Measurements from ENCODE around the gene FBLL1. TPM values are rescaled to one million over a fixed set of nuclear protein-coding genes. Genes with fewer than 3 reads are reported as not detected.

FBLL1 gene
- total and polyA plus RNA-seq, 2 experiments from 2014 or later = 2.3 to 6.0 TPM

DNA sequence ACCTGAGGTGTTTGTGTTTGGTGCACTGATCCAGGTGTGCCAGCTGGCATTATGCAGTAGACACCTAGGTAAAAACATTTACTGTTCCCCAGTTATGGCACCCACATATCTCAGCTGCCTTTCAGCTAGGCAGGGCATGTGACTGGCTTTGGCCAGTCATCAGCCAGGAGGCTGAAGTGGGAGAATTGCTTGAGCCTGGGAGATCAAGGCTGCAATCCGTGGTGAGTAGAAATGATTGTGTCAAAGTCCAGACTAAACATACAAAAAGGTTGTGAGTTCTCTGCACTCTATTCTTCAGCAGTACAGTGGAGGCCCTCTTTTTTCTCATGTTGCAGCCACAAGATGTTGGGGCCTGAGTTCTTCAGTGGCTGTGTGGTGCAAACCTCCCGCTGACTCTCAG is 3.2 kb upstream of the FBLL1 start:
- H2AFZ ChIP-seq = no peak overlapping the region
- ATAC-seq (no peak), DNase-seq (ENCODE audit: low spot score) (no peak)
- H4K20me1 ChIP-seq (replicated peaks; ENCODE audit: insufficient read depth) = peaks cover 10% of the 10 kb centered on the region
- no peaks in the 10 kb centered on the region for H3K9me2 ChIP-seq (ENCODE audit: insufficient read depth)
- Mint-ChIP-seq H3K27ac (no peak overlapping the region), H3K4me1 (peaks cover 16% of the 10 kb centered on the region; the same call in 2 of the 3 replicates), H3K4me3 (no peak overlapping the region), H3K36me3 (ENCODE audit: low read depth) (peaks cover 12% of the 10 kb centered on the region), H3K27me3 (ENCODE audit: insufficient read depth, low read depth, poor library complexity) (peaks cover 24% of the 10 kb centered on the region), H3K9me3 (peaks cover 12% of the 10 kb centered on the region; the same call in 2 of the 3 replicates)
- TF ChIP-seq ZNF331 (CRISPR knock-in tag; IDR thresholded peaks at IDR 0.05; ENCODE audit: low read depth) (no peak), NANOG (IDR thresholded peaks at IDR 0.05; ENCODE audit: borderline replicate concordance) (no peak), POLR2AphosphoS5 (IDR thresholded peaks at IDR 0.05; ENCODE audit: low read depth) (no peak), EZH2phosphoT487 (IDR thresholded peaks at IDR 0.05; ENCODE audit: unreplicated experiment) (no peak), ZNF114 (CRISPR knock-in tag; IDR thresholded peaks at IDR 0.05) (no peak), CREB1 (CRISPR knock-in tag; IDR thresholded peaks at IDR 0.05; ENCODE audit: low read depth) (no peak), STAT1 (IDR thresholded peaks at IDR 0.05; ENCODE audit: unreplicated experiment) (no peak), EZH2 (IDR thresholded peaks at IDR 0.05; ENCODE audit: low read depth, unreplicated experiment) (no peak), JUNB (IDR thresholded peaks at IDR 0.05; ENCODE audit: unreplicated experiment) (no peak)
- TF ChIP-seq, protein P1, sequence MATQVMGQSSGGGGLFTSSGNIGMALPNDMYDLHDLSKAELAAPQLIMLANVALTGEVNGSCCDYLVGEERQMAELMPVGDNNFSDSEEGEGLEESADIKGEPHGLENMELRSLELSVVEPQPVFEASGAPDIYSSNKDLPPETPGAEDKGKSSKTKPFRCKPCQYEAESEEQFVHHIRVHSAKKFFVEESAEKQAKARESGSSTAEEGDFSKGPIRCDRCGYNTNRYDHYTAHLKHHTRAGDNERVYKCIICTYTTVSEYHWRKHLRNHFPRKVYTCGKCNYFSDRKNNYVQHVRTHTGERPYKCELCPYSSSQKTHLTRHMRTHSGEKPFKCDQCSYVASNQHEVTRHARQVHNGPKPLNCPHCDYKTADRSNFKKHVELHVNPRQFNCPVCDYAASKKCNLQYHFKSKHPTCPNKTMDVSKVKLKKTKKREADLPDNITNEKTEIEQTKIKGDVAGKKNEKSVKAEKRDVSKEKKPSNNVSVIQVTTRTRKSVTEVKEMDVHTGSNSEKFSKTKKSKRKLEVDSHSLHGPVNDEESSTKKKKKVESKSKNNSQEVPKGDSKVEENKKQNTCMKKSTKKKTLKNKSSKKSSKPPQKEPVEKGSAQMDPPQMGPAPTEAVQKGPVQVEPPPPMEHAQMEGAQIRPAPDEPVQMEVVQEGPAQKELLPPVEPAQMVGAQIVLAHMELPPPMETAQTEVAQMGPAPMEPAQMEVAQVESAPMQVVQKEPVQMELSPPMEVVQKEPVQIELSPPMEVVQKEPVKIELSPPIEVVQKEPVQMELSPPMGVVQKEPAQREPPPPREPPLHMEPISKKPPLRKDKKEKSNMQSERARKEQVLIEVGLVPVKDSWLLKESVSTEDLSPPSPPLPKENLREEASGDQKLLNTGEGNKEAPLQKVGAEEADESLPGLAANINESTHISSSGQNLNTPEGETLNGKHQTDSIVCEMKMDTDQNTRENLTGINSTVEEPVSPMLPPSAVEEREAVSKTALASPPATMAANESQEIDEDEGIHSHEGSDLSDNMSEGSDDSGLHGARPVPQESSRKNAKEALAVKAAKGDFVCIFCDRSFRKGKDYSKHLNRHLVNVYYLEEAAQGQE (IDR thresholded peaks at IDR 0.05; ENCODE audit: unreplicated experiment) = no peak
- TF ChIP-seq, protein P2, sequence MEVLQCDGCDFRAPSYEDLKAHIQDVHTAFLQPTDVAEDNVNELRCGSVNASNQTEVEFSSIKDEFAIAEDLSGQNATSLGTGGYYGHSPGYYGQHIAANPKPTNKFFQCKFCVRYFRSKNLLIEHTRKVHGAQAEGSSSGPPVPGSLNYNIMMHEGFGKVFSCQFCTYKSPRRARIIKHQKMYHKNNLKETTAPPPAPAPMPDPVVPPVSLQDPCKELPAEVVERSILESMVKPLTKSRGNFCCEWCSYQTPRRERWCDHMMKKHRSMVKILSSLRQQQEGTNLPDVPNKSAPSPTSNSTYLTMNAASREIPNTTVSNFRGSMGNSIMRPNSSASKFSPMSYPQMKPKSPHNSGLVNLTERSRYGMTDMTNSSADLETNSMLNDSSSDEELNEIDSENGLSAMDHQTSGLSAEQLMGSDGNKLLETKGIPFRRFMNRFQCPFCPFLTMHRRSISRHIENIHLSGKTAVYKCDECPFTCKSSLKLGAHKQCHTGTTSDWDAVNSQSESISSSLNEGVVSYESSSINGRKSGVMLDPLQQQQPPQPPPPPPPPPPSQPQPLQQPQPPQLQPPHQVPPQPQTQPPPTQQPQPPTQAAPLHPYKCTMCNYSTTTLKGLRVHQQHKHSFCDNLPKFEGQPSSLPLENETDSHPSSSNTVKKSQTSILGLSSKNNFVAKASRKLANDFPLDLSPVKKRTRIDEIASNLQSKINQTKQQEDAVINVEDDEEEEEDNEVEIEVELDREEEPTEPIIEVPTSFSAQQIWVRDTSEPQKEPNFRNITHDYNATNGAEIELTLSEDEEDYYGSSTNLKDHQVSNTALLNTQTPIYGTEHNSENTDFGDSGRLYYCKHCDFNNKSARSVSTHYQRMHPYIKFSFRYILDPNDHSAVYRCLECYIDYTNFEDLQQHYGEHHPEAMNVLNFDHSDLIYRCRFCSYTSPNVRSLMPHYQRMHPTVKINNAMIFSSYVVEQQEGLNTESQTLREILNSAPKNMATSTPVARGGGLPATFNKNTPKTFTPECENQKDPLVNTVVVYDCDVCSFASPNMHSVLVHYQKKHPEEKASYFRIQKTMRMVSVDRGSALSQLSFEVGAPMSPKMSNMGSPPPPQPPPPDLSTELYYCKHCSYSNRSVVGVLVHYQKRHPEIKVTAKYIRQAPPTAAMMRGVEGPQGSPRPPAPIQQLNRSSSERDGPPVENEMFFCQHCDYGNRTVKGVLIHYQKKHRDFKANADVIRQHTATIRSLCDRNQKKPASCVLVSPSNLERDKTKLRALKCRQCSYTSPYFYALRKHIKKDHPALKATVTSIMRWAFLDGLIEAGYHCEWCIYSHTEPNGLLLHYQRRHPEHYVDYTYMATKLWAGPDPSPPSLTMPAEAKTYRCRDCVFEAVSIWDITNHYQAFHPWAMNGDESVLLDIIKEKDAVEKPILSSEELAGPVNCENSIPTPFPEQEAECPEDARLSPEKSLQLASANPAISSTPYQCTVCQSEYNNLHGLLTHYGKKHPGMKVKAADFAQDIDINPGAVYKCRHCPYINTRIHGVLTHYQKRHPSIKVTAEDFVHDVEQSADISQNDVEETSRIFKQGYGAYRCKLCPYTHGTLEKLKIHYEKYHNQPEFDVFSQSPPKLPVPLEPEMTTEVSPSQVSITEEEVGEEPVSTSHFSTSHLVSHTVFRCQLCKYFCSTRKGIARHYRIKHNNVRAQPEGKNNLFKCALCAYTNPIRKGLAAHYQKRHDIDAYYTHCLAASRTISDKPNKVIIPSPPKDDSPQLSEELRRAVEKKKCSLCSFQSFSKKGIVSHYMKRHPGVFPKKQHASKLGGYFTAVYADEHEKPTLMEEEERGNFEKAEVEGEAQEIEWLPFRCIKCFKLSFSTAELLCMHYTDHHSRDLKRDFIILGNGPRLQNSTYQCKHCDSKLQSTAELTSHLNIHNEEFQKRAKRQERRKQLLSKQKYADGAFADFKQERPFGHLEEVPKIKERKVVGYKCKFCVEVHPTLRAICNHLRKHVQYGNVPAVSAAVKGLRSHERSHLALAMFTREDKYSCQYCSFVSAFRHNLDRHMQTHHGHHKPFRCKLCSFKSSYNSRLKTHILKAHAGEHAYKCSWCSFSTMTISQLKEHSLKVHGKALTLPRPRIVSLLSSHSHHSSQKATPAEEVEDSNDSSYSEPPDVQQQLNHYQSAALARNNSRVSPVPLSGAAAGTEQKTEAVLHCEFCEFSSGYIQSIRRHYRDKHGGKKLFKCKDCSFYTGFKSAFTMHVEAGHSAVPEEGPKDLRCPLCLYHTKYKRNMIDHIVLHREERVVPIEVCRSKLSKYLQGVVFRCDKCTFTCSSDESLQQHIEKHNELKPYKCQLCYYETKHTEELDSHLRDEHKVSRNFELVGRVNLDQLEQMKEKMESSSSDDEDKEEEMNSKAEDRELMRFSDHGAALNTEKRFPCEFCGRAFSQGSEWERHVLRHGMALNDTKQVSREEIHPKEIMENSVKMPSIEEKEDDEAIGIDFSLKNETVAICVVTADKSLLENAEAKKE (CRISPR knock-in tag; IDR thresholded peaks at IDR 0.05) = no peak
- TF ChIP-seq, protein P3, sequence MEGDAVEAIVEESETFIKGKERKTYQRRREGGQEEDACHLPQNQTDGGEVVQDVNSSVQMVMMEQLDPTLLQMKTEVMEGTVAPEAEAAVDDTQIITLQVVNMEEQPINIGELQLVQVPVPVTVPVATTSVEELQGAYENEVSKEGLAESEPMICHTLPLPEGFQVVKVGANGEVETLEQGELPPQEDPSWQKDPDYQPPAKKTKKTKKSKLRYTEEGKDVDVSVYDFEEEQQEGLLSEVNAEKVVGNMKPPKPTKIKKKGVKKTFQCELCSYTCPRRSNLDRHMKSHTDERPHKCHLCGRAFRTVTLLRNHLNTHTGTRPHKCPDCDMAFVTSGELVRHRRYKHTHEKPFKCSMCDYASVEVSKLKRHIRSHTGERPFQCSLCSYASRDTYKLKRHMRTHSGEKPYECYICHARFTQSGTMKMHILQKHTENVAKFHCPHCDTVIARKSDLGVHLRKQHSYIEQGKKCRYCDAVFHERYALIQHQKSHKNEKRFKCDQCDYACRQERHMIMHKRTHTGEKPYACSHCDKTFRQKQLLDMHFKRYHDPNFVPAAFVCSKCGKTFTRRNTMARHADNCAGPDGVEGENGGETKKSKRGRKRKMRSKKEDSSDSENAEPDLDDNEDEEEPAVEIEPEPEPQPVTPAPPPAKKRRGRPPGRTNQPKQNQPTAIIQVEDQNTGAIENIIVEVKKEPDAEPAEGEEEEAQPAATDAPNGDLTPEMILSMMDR (conservative IDR thresholded peaks at IDR 0.05; ENCODE audit: low read depth in 2 of 2) = no peak
- TF ChIP-seq, protein P4, sequence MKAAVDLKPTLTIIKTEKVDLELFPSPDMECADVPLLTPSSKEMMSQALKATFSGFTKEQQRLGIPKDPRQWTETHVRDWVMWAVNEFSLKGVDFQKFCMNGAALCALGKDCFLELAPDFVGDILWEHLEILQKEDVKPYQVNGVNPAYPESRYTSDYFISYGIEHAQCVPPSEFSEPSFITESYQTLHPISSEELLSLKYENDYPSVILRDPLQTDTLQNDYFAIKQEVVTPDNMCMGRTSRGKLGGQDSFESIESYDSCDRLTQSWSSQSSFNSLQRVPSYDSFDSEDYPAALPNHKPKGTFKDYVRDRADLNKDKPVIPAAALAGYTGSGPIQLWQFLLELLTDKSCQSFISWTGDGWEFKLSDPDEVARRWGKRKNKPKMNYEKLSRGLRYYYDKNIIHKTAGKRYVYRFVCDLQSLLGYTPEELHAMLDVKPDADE (IDR thresholded peaks at IDR 0.05) = no peak
- peaks cover 23% of the 10 kb centered on the region for H3K27me3 ChIP-seq (ENCODE audit: insufficient read depth)
- H3K36me3 ChIP-seq (ENCODE audit: insufficient read depth) = no peaks in the 10 kb centered on the region; the same call in 1 of the 2 replicates
- peaks cover 2% of the 10 kb centered on the region; the same call in 1 of the 2 replicates for H3K4me1 ChIP-seq (ENCODE audit: insufficient read depth)
- H3F3A ChIP-seq (replicated peaks; ENCODE audit: low read depth) = 0 out of 2 replicates have a peak, but pooled peaks cover 3% of the 10 kb centered on the region
- no peaks in the 10 kb centered on the region for H3K79me2 ChIP-seq (replicated peaks; ENCODE audit: insufficient read depth)
- no peak overlapping the region for H3K4me2 ChIP-seq
- no peak overlapping the region for H3K4me3 ChIP-seq
- H3K27ac ChIP-seq (ENCODE audit: low read depth) = no peak overlapping the region

Data from GM23338 (cell line).